Calu3 (cell line): Measurements from ENCODE around the gene RTTN. TPM values are rescaled to one million over a fixed set of nuclear protein-coding genes. Genes with fewer than 3 reads are reported as not detected.

Experiments used
- BruUV-seq: library from RNA; stranded (reverse); fragments of 400-500 nt; replicated peaks from 2 replicates; lab custom pipeline; 2021; lab: Mats Ljungman, UMichigan
- CTCF ChIA-PET: fragments of 300-600 bp; sonication (Branson Sonifier 250); formaldehyde crosslinking; loops from one replicate; lab custom pipeline; 2022; ENCODE audit warnings: antibody characterized with exemption; lab: Charles Lee
- DNase-seq: peaks from one replicate; pipeline ENCODE4 v3.0.0; 2022
- H3K27ac Mint-ChIP-seq: one replicate; pipeline ENCODE4 v1.8.0; 2022; ENCODE audit warnings: mixed read lengths; ENCODE audit not compliant: unreplicated experiment
- H3K27me3 Mint-ChIP-seq: one replicate; pipeline ENCODE4 v1.8.0; 2022; ENCODE audit warnings: mixed read lengths; ENCODE audit not compliant: unreplicated experiment
- H3K36me3 Mint-ChIP-seq: one replicate; pipeline ENCODE4 v1.8.0; 2022; ENCODE audit warnings: mild to moderate bottlenecking, moderate library complexity, mixed read lengths; ENCODE audit not compliant: insufficient read depth, unreplicated experiment
- H3K4me1 Mint-ChIP-seq: one replicate; pipeline ENCODE4 v1.8.0; 2022; ENCODE audit warnings: mild to moderate bottlenecking, low read depth, mixed read lengths; ENCODE audit not compliant: unreplicated experiment
- H3K4me3 Mint-ChIP-seq: one replicate; pipeline ENCODE4 v1.8.0; 2022; ENCODE audit warnings: mild to moderate bottlenecking, low read depth, moderate library complexity, mixed read lengths; ENCODE audit not compliant: unreplicated experiment
- H3K9me3 Mint-ChIP-seq: one replicate; pipeline ENCODE4 v1.8.0; 2022; ENCODE audit warnings: low read depth, mixed read lengths; ENCODE audit not compliant: unreplicated experiment
- intact Hi-C: fragments of 100-400 bp; cut with micrococcal nuclease; formaldehyde crosslinking; loops from one replicate; pipeline ENCODE4 v1.10.0; 2022; ENCODE audit not compliant: unreplicated experiment
- total RNA-seq: library from RNA; stranded (reverse); gene quantifications from 2 replicates; pipeline ENCODE4 v1.2.3, GENCODE V29; 2022
- TF ChIP-seq, protein P1 (sequence below): fragments of 200-600 bp; IDR thresholded peaks from one replicate; pipeline ENCODE4 v1.8.0; 2022; ENCODE audit warnings: antibody characterized with exemption; ENCODE audit not compliant: unreplicated experiment

The RTTN gene
- total RNA-seq, 1 experiment from 2014 or later = 22.7 TPM

DNA sequence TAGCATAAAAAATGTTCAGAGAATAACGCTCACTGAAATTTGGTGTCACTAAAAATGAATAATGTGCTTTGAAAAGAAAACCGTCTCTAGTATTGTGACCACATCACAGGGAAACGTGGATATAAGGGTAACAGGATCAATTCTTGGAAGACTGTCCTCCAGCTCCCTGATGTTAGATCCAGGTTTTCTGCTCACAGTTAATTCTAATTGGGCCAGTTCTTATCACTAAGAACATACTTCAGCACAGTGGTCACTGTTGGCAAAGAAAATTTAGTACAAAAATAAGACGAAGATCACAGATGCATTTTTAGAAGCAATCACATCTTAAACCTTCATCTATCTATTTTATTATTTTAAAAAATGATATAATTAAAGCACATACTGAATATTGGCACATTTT lies 200.8 kb downstream of the RTTN start:
- H3K27ac Mint-ChIP-seq = no peak overlapping the region
- intact Hi-C loops = no loop called here
- no peaks in the 10 kb centered on the region for H3K4me1 Mint-ChIP-seq
- no peaks in the 10 kb centered on the region for H3K27me3 Mint-ChIP-seq
- H3K9me3 Mint-ChIP-seq = peaks cover 4% of the 10 kb centered on the region
- no peaks in the 10 kb centered on the region for H3K36me3 Mint-ChIP-seq
- CTCF ChIA-PET = no interaction called here
- BruUV-seq = no TSS peak
- DNase-seq = no peak
- TF ChIP-seq, protein P1, sequence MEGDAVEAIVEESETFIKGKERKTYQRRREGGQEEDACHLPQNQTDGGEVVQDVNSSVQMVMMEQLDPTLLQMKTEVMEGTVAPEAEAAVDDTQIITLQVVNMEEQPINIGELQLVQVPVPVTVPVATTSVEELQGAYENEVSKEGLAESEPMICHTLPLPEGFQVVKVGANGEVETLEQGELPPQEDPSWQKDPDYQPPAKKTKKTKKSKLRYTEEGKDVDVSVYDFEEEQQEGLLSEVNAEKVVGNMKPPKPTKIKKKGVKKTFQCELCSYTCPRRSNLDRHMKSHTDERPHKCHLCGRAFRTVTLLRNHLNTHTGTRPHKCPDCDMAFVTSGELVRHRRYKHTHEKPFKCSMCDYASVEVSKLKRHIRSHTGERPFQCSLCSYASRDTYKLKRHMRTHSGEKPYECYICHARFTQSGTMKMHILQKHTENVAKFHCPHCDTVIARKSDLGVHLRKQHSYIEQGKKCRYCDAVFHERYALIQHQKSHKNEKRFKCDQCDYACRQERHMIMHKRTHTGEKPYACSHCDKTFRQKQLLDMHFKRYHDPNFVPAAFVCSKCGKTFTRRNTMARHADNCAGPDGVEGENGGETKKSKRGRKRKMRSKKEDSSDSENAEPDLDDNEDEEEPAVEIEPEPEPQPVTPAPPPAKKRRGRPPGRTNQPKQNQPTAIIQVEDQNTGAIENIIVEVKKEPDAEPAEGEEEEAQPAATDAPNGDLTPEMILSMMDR = no peak
- no peak overlapping the region for H3K4me3 Mint-ChIP-seq

DNA sequence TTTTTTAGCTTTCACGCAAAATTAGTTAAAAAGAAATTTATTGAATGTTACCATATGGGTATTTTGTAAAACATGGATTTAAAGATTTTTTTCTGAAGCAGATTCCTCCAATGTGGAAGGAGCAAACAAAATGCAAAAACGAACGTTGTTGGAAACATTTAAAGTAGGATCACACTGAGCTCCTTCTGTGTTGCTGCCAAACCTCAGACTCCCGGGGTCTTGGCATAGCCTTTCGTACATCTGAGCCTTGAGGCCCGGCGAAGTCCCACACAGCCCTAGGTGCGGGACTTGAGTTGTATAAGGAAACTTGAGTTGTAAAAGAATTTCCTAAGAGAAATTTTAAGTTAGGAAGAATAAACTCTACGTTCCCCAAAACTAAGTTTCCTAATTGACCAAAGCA lies 205.8 kb downstream of the RTTN start:
- Mint-ChIP-seq H3K4me1 (no peaks in the 10 kb centered on the region), H3K27ac (no peak overlapping the region), H3K36me3 (no peaks in the 10 kb centered on the region), H3K9me3 (no peaks in the 10 kb centered on the region), H3K27me3 (no peaks in the 10 kb centered on the region), H3K4me3 (no peak overlapping the region)
- intact Hi-C loops = no loop called here
- no peak for DNase-seq
- no TSS peak for BruUV-seq
- TF ChIP-seq, protein P1 = no peak
- CTCF ChIA-PET = no interaction called here

DNA sequence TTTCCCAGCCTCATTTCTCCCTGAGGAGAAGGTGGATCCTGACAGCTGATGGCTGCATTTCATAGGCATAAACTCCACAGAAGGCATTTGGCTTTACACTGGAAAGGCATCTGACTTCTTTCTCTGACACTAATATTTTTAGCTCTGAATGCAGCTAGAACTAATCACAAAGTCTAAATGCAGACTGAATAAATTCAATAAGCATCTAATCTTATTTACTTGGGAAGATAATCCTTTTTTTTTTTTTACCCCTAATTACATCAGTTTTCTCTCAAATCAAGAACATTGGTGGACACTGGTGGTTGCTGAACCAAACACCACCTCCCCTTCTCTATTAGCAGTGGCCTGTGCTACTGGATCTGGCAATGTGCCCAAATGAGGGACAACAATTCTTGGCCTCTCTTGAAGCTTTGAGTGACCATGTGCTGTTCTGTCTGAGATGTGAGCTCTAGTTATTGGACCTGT lies 206.9 kb downstream of the RTTN start:
- BruUV-seq = no TSS peak
- no peaks in the 10 kb centered on the region for H3K9me3 Mint-ChIP-seq
- no peaks in the 10 kb centered on the region for H3K36me3 Mint-ChIP-seq
- TF ChIP-seq, protein P1 = no peak
- H3K27ac Mint-ChIP-seq = no peak overlapping the region
- H3K4me1 Mint-ChIP-seq = no peaks in the 10 kb centered on the region
- no peak for DNase-seq
- intact Hi-C loops = no loop called here
- CTCF ChIA-PET = interaction anchor here (0.5 to 0.7 kb wide), 2 partner anchors 25 to 577 kb away, joined by 3 to 4 read pairs; no protein-coding TSS in a partner anchor
- no peak overlapping the region for H3K4me3 Mint-ChIP-seq
- H3K27me3 Mint-ChIP-seq = no peaks in the 10 kb centered on the region

DNA sequence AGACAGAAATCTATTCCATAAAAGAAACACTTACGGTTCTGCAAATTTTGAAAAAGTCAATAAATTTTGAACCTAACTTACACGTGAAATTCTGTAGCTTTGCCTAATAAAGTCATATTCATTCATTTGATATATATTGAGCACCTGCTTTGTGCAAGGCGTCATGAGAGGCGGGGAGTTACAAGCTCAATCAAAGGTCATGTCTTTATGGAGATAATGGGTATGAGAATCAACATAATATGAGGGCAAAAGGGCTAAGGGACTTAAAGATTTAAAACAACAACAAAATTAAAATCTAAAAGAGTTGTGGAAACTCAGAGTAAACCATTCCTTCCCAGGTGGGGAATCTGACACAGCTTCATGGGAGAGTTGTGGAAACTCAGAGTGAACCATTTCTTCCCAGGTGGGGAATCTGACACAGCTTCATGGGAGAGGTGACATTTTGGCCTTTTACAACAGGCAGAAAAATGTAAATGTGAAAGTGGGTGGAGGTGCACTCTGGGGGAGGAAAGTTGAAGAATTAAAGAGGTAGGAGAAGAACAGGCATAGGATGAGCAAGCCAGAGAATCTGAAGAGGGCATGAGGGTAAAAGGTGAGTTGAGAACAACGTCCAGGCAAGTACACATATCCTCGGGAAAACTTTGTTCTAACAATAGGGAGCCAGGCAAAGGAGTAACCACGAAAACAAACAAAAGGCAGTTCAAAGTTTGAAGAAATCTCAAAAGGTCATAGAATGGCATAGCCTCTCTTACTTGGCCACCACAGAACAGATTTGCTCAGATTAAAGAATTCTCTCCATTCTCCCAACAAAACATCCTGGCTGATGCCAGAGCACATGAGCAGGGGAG lies 208.3 kb downstream of the RTTN start:
- no TSS peak for BruUV-seq
- H3K27ac Mint-ChIP-seq = no peak overlapping the region
- H3K36me3 Mint-ChIP-seq = no peaks in the 10 kb centered on the region
- TF ChIP-seq, protein P1 = no peak
- CTCF ChIA-PET = interaction anchor here (0.6 kb wide), 2 partner anchors 144 to 152 kb away, joined by 6 read pairs; no protein-coding TSS in a partner anchor
- no peaks in the 10 kb centered on the region for H3K4me1 Mint-ChIP-seq
- H3K27me3 Mint-ChIP-seq = no peaks in the 10 kb centered on the region
- H3K4me3 Mint-ChIP-seq = no peak overlapping the region
- no peak for DNase-seq
- intact Hi-C loops = no loop called here
- no peaks in the 10 kb centered on the region for H3K9me3 Mint-ChIP-seq
